Neuronal stem cell (in vitro differentiated cells): Measurements from ENCODE around the gene ZNF621.

Experiments used
- DNase-seq: peaks from one replicate; pipeline ENCODE4 v3.0.0-alpha.2; 2013; ENCODE audit warnings: low spot score
- H2AFZ ChIP-seq: one replicate; pipeline ENCODE4 v1.6.1; 2013; ENCODE audit warnings: mild to moderate bottlenecking, low read length, inconsistent platforms
- H2AK5ac ChIP-seq: 2 replicates; pipeline ENCODE4 v1.6.1; 2013; ENCODE audit warnings: low read depth, mild to moderate bottlenecking, inconsistent platforms, low read length, moderate library complexity, mixed read lengths
- H2BK120ac ChIP-seq: 2 replicates; pipeline ENCODE4 v1.6.1; 2013; ENCODE audit warnings: low read depth, mild to moderate bottlenecking, inconsistent platforms, low read length, moderate library complexity, mixed read lengths
- H2BK12ac ChIP-seq: one replicate; pipeline ENCODE4 v1.6.1; 2013; ENCODE audit warnings: low read length, inconsistent platforms
- H2BK15ac ChIP-seq: 2 replicates; pipeline ENCODE4 v1.6.1; 2013; ENCODE audit warnings: mild to moderate bottlenecking, low read length, inconsistent platforms, mixed read lengths
- H2BK5ac ChIP-seq: one replicate; pipeline ENCODE4 v1.6.1; 2013; ENCODE audit warnings: inconsistent platforms, mild to moderate bottlenecking, low read length, moderate library complexity
- H3K14ac ChIP-seq: one replicate; pipeline ENCODE4 v1.6.1; 2013; ENCODE audit warnings: low read length, inconsistent platforms
- H3K18ac ChIP-seq: 2 replicates; pipeline ENCODE4 v1.6.1; 2013; ENCODE audit warnings: low read length, inconsistent platforms
- H3K23ac ChIP-seq: 2 replicates; pipeline ENCODE4 v1.6.1; 2013; ENCODE audit warnings: low read depth, mild to moderate bottlenecking, mixed read lengths, low read length, inconsistent platforms; ENCODE audit not compliant: poor library complexity
- H3K27ac ChIP-seq: replicated peaks from 3 replicates; pipeline ENCODE4 v1.5.1; 2013; ENCODE audit warnings: low read length, inconsistent platforms
- H3K27me3 ChIP-seq, 3 experiments: 2 replicates each; pipeline ENCODE4 v1.6.1; 2013; ENCODE audit warnings: low read length in 3 of 3, mild to moderate bottlenecking in 2 of 3, inconsistent platforms in 1 of 3, low read depth in 1 of 3, mixed read lengths in 1 of 3, moderate library complexity in 1 of 3; ENCODE audit not compliant: control insufficient read depth in 3 of 3, insufficient read depth in 3 of 3
- H3K36me3 ChIP-seq, 2 donors: replicated peaks in 1 of 2; 2 replicates each; pipeline ENCODE4 v1.6.1; 2013; ENCODE audit warnings: low read length in 2 of 2; ENCODE audit not compliant: control insufficient read depth in 2 of 2, insufficient read depth in 2 of 2
- H3K4ac ChIP-seq: 2 replicates; pipeline ENCODE4 v1.6.1; 2013; ENCODE audit warnings: inconsistent platforms, mild to moderate bottlenecking, low read length, moderate library complexity
- H3K4me1 ChIP-seq, 2 donors: 1 replicate in 1 of 2; 2 replicates in 1 of 2; pipeline ENCODE4 v1.6.1; 2013; ENCODE audit warnings: low read length in 2 of 2, low read depth in 1 of 2; ENCODE audit not compliant: control insufficient read depth in 2 of 2, insufficient read depth in 1 of 2
- H3K4me2 ChIP-seq: one replicate; pipeline ENCODE4 v1.6.1; 2013; ENCODE audit warnings: mild to moderate bottlenecking, low read length, inconsistent platforms; ENCODE audit not compliant: insufficient read depth, poor library complexity, severe bottlenecking
- H3K4me3 ChIP-seq, 2 donors: 2 replicates each; pipeline ENCODE4 v1.5.1; 2013; ENCODE audit warnings: low read length in 2 of 2, mild to moderate bottlenecking in 2 of 2, inconsistent platforms in 1 of 2, moderate library complexity in 1 of 2
- H3K79me1 ChIP-seq: one replicate; pipeline ENCODE4 v1.6.1; 2013; ENCODE audit warnings: low read depth, mild to moderate bottlenecking, inconsistent platforms, low read length, moderate library complexity
- H3K9ac ChIP-seq: one replicate; pipeline ENCODE4 v1.6.1; 2013; ENCODE audit warnings: mild to moderate bottlenecking, low read depth, low read length, inconsistent platforms; ENCODE audit not compliant: poor library complexity
- H3K9me3 ChIP-seq, 2 donors: replicated peaks in 1 of 2; 2 replicates each; pipeline versions ENCODE3 to v1.6.1; 2013; ENCODE audit warnings: low read length in 2 of 2, mild to moderate bottlenecking in 2 of 2, inconsistent platforms in 1 of 2, low read depth in 1 of 2, mixed read lengths in 1 of 2, moderate library complexity in 1 of 2; ENCODE audit not compliant: control insufficient read depth in 2 of 2, insufficient read depth in 1 of 2
- H4K8ac ChIP-seq: one replicate; pipeline ENCODE4 v1.6.1; 2013; ENCODE audit warnings: low read depth, mild to moderate bottlenecking, inconsistent platforms, low read length, moderate library complexity
- H4K91ac ChIP-seq: one replicate; pipeline ENCODE4 v1.6.1; 2013; ENCODE audit warnings: low read length, low read depth, mild to moderate bottlenecking, inconsistent platforms; ENCODE audit not compliant: poor library complexity
- WGBS, 2 donors: extraction: QIAGEN DNeasy Blood & Tissue Kit; methylation state at CpG; one replicate each; pipeline ENCODE4 v1.1.7; 2013; ENCODE audit warnings: missing lambda C conversion rate in 2 of 2, mixed read lengths in 1 of 2; ENCODE audit not compliant: insufficient read length in 2 of 2, insufficient replicate concordance in 1 of 2; ENCODE audit errors: extremely low coverage in 2 of 2; 5-methylcytosine and 5-hydroxymethylcytosine counted together

Gene ZNF621

DNA sequence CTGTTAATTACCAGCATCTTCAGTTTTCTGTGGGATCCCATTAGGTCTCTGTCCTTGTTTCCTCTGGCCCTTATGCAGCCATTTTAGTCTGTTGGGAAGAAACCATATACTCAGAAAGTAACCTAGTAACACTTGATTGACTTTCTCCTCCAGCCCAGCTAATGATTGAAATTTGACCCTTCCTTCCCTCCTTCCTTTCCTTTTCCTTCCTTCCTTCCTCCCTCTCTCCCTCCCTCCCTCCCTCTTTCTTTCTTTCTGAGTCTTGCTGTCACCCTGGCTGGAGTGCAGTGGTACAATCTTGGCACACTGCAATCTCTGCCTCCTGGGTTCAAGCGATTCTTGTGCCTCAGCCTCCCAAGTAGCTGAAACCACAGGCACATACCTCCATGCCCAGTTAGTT is 24.8 kb upstream of the ZNF621 start:
- Histone ChIP-seq H3K9ac (no peak overlapping the region), H3K79me1 (no peaks in the 10 kb centered on the region), H2AK5ac (no peak overlapping the region), H2BK15ac (no peak overlapping the region), H2BK12ac (no peak overlapping the region), H3K27me3 (no peaks in the 10 kb centered on the region), H3K4ac (no peak overlapping the region), H3K27ac (no peak overlapping the region), H3K9me3 (no peaks in the 10 kb centered on the region), H3K4me3 (no peak overlapping the region), H3K4me2 (no peak overlapping the region), H3K23ac (no peak overlapping the region), H2AFZ (no peak overlapping the region), H3K18ac (no peak overlapping the region), H3K36me3 (no peaks in the 10 kb centered on the region), H4K91ac (no peak overlapping the region), H2BK120ac (no peak overlapping the region), H3K4me1 (no peaks in the 10 kb centered on the region), H3K14ac (no peak overlapping the region), H4K8ac (no peak overlapping the region), H2BK5ac (no peak overlapping the region)
- DNase-seq: no peak
- WGBS, 2 donors: no CpG with 5 or more reads among the region's 1 CpG

DNA sequence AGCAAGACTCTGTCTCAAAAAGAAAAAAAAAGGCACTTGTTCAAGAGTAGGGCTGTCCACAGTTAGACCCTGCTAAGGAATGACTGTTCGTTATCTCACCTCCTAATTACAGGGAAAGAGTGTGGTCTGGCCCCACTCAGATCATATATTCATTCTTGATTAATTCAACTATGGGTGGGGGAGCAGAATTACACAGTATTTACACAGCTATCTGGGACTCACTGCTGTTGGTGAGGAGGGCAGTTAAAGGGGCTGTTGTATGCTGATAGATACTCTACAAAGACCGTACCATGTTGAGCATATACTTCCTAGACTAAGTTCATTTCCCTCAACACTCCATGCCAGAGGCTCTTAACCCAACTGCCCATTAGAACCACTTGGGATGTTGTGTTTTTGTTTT is 22.7 kb upstream of the ZNF621 start:
- Histone ChIP-seq H3K9me3 (no peaks in the 10 kb centered on the region), H3K23ac (no peak overlapping the region), H3K4ac (no peak overlapping the region), H2BK12ac (no peak overlapping the region), H3K27ac (no peak overlapping the region), H3K79me1 (no peaks in the 10 kb centered on the region), H2AK5ac (no peak overlapping the region), H2BK5ac (no peak overlapping the region), H3K4me1 (peaks cover 2 to 3% of the 10 kb centered on the region in 2 donors), H4K91ac (no peak overlapping the region), H3K4me3 (no peak overlapping the region), H3K9ac (no peak overlapping the region), H2AFZ (no peak overlapping the region), H3K4me2 (no peak overlapping the region), H2BK120ac (no peak overlapping the region), H3K36me3 (no peaks in the 10 kb centered on the region), H3K18ac (no peak overlapping the region), H4K8ac (no peak overlapping the region), H3K27me3 (no peaks in the 10 kb centered on the region), H2BK15ac (no peak overlapping the region), H3K14ac (no peak overlapping the region)
- no peak for DNase-seq
- no CpG with 5 or more reads among the region's 2 CpGs for WGBS, 2 donors

DNA sequence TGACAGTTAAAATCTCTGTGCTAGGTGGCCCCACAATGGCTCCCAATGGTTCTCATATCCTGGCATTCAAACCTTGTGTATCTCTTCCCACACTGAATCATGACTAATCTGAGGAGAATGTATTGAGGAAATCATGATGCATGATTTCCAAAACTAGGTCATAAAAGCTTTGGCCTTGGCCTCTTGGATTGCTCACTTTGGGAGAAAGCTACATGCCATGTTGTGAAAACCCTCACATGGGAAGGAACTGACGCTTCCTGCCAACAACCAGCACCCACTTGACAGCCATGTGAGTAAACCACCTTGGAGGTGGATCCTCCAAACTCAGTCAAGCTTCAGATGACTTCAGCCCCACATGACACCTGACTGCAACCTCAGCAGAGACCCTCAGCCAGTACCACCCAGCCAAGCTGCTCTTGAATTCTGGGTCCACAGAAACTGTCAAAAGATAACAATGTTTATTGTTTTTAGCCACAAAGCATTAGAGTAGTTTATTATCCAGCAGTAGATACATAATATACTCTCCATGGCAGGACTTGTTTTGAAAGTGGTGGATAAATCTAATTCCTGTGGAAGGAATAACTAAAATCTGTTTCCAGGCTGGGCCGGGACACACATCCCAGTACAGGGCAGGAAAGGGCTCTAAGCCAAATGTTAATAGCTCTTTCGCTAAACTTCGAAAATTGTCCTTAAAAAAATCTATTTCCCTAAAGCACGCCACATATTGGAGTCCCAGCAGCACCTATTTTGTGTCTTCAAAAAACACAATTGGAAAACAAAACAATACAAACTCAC is 19.9 kb upstream of the ZNF621 start:
- peaks cover 2 to 3% of the 10 kb centered on the region in 2 donors for H3K4me1 ChIP-seq
- H3K27me3 ChIP-seq: no peaks in the 10 kb centered on the region
- peaks cover 6 to 24% of the 10 kb centered on the region in 2 donors for H3K36me3 ChIP-seq
- H3K79me1 ChIP-seq: no peaks in the 10 kb centered on the region
- H3K23ac ChIP-seq: no peak overlapping the region
- WGBS, 2 donors: no CpG with 5 or more reads among the region's 5 CpGs
- H4K91ac ChIP-seq: no peak overlapping the region
- no peak overlapping the region for H3K9ac ChIP-seq
- peaks cover 0 to 10% of the 10 kb centered on the region in 2 donors for H3K9me3 ChIP-seq
- no peak for DNase-seq
- no peak overlapping the region for H3K18ac ChIP-seq
- H4K8ac ChIP-seq: no peak overlapping the region
- no peak overlapping the region for H3K4me3 ChIP-seq
- H2BK12ac ChIP-seq: no peak overlapping the region
- H2BK120ac ChIP-seq: no peak overlapping the region
- H3K4ac ChIP-seq: no peak overlapping the region
- no peak overlapping the region for H3K14ac ChIP-seq
- H2BK5ac ChIP-seq: no peak overlapping the region
- H2AK5ac ChIP-seq: no peak overlapping the region
- no peak overlapping the region for H2BK15ac ChIP-seq
- H3K27ac ChIP-seq: no peak overlapping the region
- H3K4me2 ChIP-seq: no peak overlapping the region
- peak overlapping the region; percentile 97 for H2AFZ ChIP-seq

DNA sequence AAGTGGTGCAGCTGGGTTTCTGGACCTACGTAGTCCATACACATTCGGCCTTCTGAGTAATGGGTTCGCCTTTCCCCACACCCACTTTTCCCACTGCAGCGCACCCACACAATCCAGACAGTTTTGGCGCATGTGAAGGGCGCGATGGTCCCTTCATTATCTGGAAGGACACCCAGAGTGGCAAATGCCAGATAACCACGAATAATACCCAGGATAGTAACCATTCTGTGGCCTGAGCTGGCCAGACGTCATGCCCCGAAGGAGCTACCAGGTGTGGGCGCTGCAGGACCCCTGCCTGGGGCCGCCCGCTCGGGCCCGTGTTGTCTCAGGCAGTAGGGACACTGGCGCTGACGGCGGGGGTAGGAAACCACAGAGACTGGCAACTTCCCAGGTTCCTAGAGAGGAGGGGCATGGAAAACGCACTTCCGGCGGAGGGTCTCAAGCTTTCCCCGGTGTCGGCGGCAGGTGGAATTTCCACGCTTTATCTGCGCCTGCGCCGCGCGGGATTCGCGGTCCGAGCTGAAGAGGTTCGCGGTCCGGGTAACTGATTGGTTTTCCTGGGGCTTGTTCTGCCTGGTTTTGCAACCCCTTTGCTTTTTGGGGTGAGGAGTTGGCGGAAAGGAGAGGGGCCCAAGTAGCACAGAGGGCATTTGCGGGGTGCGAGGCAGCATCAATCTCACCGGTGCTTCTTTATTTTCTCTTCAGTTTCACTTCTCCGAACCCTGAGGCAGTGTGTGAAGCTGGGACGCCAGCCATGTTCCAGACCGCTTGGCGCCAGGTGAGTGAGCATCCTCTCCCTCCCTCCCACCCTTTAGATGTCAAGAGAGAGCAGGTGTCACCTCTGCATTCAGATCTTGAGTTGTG is 18.9 kb upstream of the ZNF621 start, which contains the start of gene ZNF620:
Gene ZNF620 (plus strand): TSS at position 441 of the 864 bp plus-strand sequence. CDS start 314 bp downstream, at position 755.
- peak within 1 kb of the TSS; percentile 63 for H3K14ac ChIP-seq
- H3K9ac ChIP-seq: peak within 1 kb of the TSS; percentile 63
- H3K18ac ChIP-seq: peak within 1 kb of the TSS; percentile 91
- H2AK5ac ChIP-seq: peak within 1 kb of the TSS; percentile 86
- H3K36me3 ChIP-seq: peaks cover 6 to 34% of the 10 kb centered on the region in 2 donors
- peak; percentile 83 for DNase-seq
- peak within 1 kb of the TSS; percentile 15 for H2BK15ac ChIP-seq
- peaks cover 0 to 11% of the 10 kb centered on the region in 2 donors for H3K9me3 ChIP-seq
- peak within 1 kb of the TSS; percentile 98 for H4K8ac ChIP-seq
- peaks cover 2 to 3% of the 10 kb centered on the region in 2 donors for H3K4me1 ChIP-seq
- peak within 1 kb of the TSS; percentile 97 for H2AFZ ChIP-seq
- no peaks in the 10 kb centered on the region for H3K79me1 ChIP-seq
- no peak within 1 kb of the TSS for H3K4ac ChIP-seq
- no CpG with 5 or more reads among the region's 44 CpGs for WGBS, 2 donors
- peak within 1 kb of the TSS; percentile 46 for H3K27ac ChIP-seq
- peak within 1 kb of the TSS; percentile 71 to 96 for H3K4me3 ChIP-seq
- no peak within 1 kb of the TSS for H2BK12ac ChIP-seq
- H2BK5ac ChIP-seq: peak within 1 kb of the TSS; percentile 8
- H4K91ac ChIP-seq: no peak within 1 kb of the TSS
- H3K27me3 ChIP-seq: no peaks in the 10 kb centered on the region
- H2BK120ac ChIP-seq: no peak within 1 kb of the TSS
- H3K4me2 ChIP-seq: peak within 1 kb of the TSS; percentile 61
- H3K23ac ChIP-seq: no peak within 1 kb of the TSS
